Left lung (tissue), 10 donors: ENCODE results near the gene IL13. TPM values are rescaled to one million over a fixed set of nuclear protein-coding genes. Genes with fewer than 3 reads are reported as not detected.

Experiments
- ATAC-seq: fragments of 200-7000 bp; cut with Tn5 transposase; one replicate; pipeline ENCODE4 v1.9.1; 2020; ENCODE audit warnings: moderate library complexity
- DNase-seq, 4 donors: peaks; one replicate each; pipeline ENCODE4 v3.0.0-alpha.2; 2013 to 2020
- H3K27ac ChIP-seq, 2 donors: fragments of 200-600 bp; sonication (generic) in 1 of 2; one replicate each; pipeline versions ENCODE4 v1.5.0 to v1.8.0; 2020 to 2021
- H3K27me3 ChIP-seq, 2 donors: fragments of 200-600 bp; sonication (generic) in 1 of 2; one replicate each; pipeline versions ENCODE4 v1.5.0 to v1.8.0; 2020 to 2021
- H3K36me3 ChIP-seq, 2 donors: fragments of 200-600 bp; sonication (generic) in 1 of 2; one replicate each; pipeline versions ENCODE4 v1.5.0 to v1.8.0; 2020 to 2021
- H3K4me1 ChIP-seq, 2 donors: fragments of 200-600 bp; one replicate each; pipeline ENCODE4 v1.8.0; 2021
- H3K4me3 ChIP-seq, 2 donors: fragments of 200-600 bp; sonication (generic) in 1 of 2; one replicate each; pipeline versions ENCODE4 v1.5.0 to v1.8.0; 2020 to 2021; ENCODE audit warnings: mild to moderate bottlenecking in 1 of 2
- H3K9me3 ChIP-seq, 2 donors: fragments of 200-600 bp; sonication (generic) in 1 of 2; one replicate each; pipeline versions ENCODE4 v1.5.0 to v1.8.0; 2020 to 2021
- CTCF ChIP-seq, 2 donors: fragments of 200-600 bp; sonication (generic) in 1 of 2; IDR thresholded peaks; one replicate each; pipeline versions ENCODE4 v1.5.0 to v1.8.0; 2021; ENCODE audit warnings: antibody characterized with exemption in 2 of 2
- intact Hi-C, 2 donors: fragments of 100-400 bp; cut with DNase I; formaldehyde crosslinking; loops; one replicate each; pipeline versions ENCODE4 v1.11.2 to v1.14.2; 2022
- polyA plus RNA-seq, 6 donors: library from polyadenylated mRNA; unstranded; fragments of 120-200 nt; gene quantifications; one replicate each; pipeline ENCODE4 v1.2.1, GENCODE V29; 2013; ENCODE audit not compliant: insufficient read length in 6 of 6
- total RNA-seq, 2 donors: library from RNA; stranded (reverse); fragmentation: NEBNext Ultra II Directional; extraction: Animal tissue kit (Norgen Biotek cat#: 25700); gene quantifications; one replicate each; pipeline ENCODE4 v1.2.1, GENCODE V29; 2021
- donor health status: DM: no; HTN: yes; CAD: no.
- donor health status: DM: no; HTN: no; CAD: no.

The IL13 gene
- total and polyA plus RNA-seq, 8 donors, result 0.15 to 0.16 TPM; not detected in 6

DNA sequence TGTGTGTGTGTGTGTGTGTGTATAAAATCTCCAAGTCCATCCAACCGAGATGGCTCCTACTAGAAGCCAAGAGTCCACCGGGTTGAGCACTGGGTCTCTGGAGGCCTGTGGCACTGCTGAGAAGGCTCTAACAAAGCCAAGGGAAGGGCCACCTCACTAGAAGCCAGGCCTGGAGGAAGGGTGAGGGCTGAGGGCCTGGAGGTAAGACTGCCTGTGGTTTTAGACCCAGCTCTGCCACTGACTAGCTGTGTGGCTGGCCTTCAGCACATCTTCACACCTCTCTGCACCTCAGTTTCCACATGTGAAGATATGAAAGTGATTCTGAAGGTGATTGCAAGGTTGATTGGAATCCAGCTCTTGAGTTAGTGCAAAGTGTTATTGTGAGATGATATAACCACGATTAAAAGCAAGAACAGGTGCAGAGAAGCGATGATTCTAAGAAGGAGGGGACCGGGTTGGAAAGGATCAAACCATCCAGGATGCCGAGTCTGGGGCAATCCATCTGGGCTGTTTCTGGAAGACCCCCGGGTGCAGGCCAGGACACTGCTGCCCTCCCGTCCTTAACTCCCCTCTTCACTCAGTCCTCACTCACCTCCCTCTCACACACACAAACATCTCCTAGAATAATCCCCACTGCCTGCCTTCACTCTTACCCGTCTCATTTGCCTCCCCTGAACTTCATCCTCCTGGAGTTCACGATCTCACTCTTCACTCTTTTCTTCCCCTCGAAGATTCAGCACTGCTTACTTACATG, 18.1 kb downstream of the IL13 start:
- Histone ChIP-seq H3K27ac (peak overlapping the region in 1 of 2 donors; percentile 40), H3K36me3 (no peaks in the 10 kb centered on the region), H3K27me3 (no peaks in the 10 kb centered on the region), H3K4me3 (no peak overlapping the region), H3K4me1 (peaks cover 8 to 9% of the 10 kb centered on the region in 2 donors), H3K9me3 (no peaks in the 10 kb centered on the region)
- intact Hi-C loops, result no loop called here
- DNase-seq (no peak), ATAC-seq (no peak)
- no peak for TF ChIP-seq CTCF (IDR thresholded peaks at IDR 0.05)

GRCh38 chr5:132677191-132677590, 19.2 kb downstream of the IL13 start:
- no peak overlapping the region for H3K4me3 ChIP-seq
- peak; percentile 11 to 21 for TF ChIP-seq CTCF (IDR thresholded peaks at IDR 0.05)
- H3K9me3 ChIP-seq, result no peaks in the 10 kb centered on the region
- intact Hi-C loops, result no loop called here
- H3K27ac ChIP-seq, result peak overlapping the region; percentile 40 to 47
- ATAC-seq, result peak; percentile 94
- no peaks in the 10 kb centered on the region for H3K27me3 ChIP-seq
- no peaks in the 10 kb centered on the region for H3K36me3 ChIP-seq
- DNase-seq, result peak in 2 of 4 donors; percentile 83 to 85
- H3K4me1 ChIP-seq, result peaks cover 8 to 9% of the 10 kb centered on the region in 2 donors

GRCh38 chr5:132677682-132678400, 19.9 kb downstream of the IL13 start:
- H3K27ac ChIP-seq, result no peak overlapping the region
- no peaks in the 10 kb centered on the region for H3K27me3 ChIP-seq
- no peak for TF ChIP-seq CTCF (IDR thresholded peaks at IDR 0.05)
- H3K36me3 ChIP-seq, result no peaks in the 10 kb centered on the region
- H3K4me3 ChIP-seq, result no peak overlapping the region
- peaks cover 8 to 9% of the 10 kb centered on the region in 2 donors for H3K4me1 ChIP-seq
- no peak for ATAC-seq
- H3K9me3 ChIP-seq, result no peaks in the 10 kb centered on the region
- intact Hi-C loops, result no loop called here
- DNase-seq, result no peak

DNA sequence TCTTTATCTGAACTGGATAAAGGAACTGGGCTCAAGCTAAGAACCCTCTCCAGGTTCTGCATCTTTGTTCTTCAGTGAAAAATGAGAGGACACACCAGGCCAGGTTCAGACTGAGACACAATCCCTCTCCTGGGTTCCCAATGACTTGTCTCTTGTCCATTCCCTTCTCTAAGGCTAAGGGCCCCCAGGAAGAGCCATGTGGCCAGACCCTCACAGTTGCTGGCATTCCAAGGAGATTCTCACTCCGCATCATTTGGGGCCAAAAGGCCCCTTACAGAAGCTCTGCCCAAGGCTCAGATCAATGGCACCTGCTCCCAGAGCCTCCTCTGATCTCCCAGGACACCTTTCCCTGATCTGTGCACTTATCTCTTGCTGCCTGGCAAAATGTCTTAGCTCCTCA, 20.8 kb downstream of the IL13 start:
- DNase-seq, result no peak
- H3K4me1 ChIP-seq, result peaks cover 8 to 9% of the 10 kb centered on the region in 2 donors
- no peak overlapping the region for H3K27ac ChIP-seq
- intact Hi-C loops, result no loop called here
- no peaks in the 10 kb centered on the region for H3K27me3 ChIP-seq
- no peak for ATAC-seq
- H3K36me3 ChIP-seq, result no peaks in the 10 kb centered on the region
- no peak for TF ChIP-seq CTCF (IDR thresholded peaks at IDR 0.05)
- no peaks in the 10 kb centered on the region for H3K9me3 ChIP-seq
- H3K4me3 ChIP-seq, result no peak overlapping the region

DNA sequence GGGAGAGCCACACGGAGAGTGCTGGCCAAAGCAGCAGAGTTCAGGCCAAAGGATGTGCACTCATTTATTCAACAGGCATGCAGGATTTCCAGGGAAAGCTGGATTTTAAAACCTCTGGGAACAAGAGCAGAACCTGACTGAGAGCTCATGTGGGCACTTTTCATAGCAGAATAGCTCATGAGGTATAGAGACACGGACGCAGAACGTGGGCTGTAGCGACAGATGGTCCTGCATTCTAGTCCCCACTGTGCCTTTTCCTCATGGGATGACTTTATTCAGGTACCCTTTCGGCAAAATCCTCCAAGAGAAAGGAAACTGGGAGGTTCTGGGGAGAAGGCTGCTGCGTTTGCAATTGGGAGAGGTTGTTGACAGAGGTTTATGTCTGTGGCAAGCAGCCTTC, 21.2 kb downstream of the IL13 start:
- no peak for TF ChIP-seq CTCF (IDR thresholded peaks at IDR 0.05)
- Histone ChIP-seq H3K36me3 (no peaks in the 10 kb centered on the region), H3K27me3 (no peaks in the 10 kb centered on the region), H3K9me3 (no peaks in the 10 kb centered on the region), H3K4me1 (peaks cover 8 to 9% of the 10 kb centered on the region in 2 donors), H3K4me3 (no peak overlapping the region), H3K27ac (no peak overlapping the region)
- no peak for ATAC-seq
- no peak for DNase-seq
- intact Hi-C loops, result no loop called here
